SU-DHL-6 (cell line): ENCODE data around the gene NIN.

ENCODE experiments used
- CTCF ChIP-seq: fragments of 200-600 bp; sonication (generic); IDR thresholded peaks from one replicate; pipeline ENCODE4 v1.5.1; 2017; ENCODE audit warnings: antibody characterized with exemption, mild to moderate bottlenecking, low read length, moderate library complexity; ENCODE audit not compliant: insufficient read depth, poor library complexity, severe bottlenecking
- EZH2phosphoT487 ChIP-seq: fragments of 200-600 bp; sonication (generic), shearing (Covaris generic); conservative IDR thresholded peaks from 2 replicates; pipeline ENCODE4 v1.6.1; 2018; ENCODE audit warnings: mild to moderate bottlenecking, antibody characterized with exemption, low read length, moderate library complexity, mixed read lengths

GRCh38 chr14:50796390-50796789, 34.6 kb downstream of the NIN start:
- TF ChIP-seq CTCF (no peak), EZH2phosphoT487 (no peak)
